ENCODE results near the gene SLIT3.

DNA sequence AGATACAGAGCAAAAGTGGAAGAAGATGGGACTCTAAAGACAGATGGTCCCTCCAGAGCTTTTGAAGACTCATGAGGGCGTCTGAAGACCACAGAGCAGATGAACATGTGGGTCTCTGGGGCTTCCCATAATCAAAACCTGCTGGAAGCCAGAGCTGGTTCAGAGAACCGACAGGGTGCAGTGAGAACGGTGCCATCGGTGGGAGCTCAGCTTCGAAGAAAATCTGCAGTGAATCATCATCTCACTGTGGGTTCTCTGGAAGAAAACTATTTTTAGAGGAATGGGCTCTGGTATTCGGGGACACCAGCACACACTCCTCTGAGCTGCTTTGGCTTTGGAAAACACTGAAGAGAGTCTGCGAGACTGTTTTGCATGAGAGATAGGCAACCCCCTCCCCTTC is 499.4 kb downstream of the SLIT3 start:
- TF ChIP-seq, protein P1, sequence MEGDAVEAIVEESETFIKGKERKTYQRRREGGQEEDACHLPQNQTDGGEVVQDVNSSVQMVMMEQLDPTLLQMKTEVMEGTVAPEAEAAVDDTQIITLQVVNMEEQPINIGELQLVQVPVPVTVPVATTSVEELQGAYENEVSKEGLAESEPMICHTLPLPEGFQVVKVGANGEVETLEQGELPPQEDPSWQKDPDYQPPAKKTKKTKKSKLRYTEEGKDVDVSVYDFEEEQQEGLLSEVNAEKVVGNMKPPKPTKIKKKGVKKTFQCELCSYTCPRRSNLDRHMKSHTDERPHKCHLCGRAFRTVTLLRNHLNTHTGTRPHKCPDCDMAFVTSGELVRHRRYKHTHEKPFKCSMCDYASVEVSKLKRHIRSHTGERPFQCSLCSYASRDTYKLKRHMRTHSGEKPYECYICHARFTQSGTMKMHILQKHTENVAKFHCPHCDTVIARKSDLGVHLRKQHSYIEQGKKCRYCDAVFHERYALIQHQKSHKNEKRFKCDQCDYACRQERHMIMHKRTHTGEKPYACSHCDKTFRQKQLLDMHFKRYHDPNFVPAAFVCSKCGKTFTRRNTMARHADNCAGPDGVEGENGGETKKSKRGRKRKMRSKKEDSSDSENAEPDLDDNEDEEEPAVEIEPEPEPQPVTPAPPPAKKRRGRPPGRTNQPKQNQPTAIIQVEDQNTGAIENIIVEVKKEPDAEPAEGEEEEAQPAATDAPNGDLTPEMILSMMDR (IDR thresholded peaks at IDR 0.05 in 4 of 5, conservative IDR thresholded peaks at IDR 0.05 in 1 of 5): no peak
- TF ChIP-seq POLR2A (IDR thresholded peaks at IDR 0.05): no peak

All from gastrocnemius medialis (tissue), 4 donors.